ENCODE data around the gene TST. TPM values are rescaled to one million over a fixed set of nuclear protein-coding genes. Genes with fewer than 3 reads are reported as not detected.

The TST gene
- total RNA-seq, 2 experiments from 2014 or later: 2.4 to 3.4 TPM

GRCh38 chr22:37014415-37014806, 4.8 kb downstream of the TST start:
- Mint-ChIP-seq H3K36me3 (ENCODE audit: low read depth) (no peaks in the 10 kb centered on the region), H3K4me3 (no peak overlapping the region), H3K27ac (no peak overlapping the region), H3K9me3 (no peaks in the 10 kb centered on the region), H3K4me1 (no peaks in the 10 kb centered on the region), H3K27me3 (peaks cover 2% of the 10 kb centered on the region)
- DNase-seq: no peak
- ChIA-PET CTCF (no interaction called here), POLR2A (no interaction called here)

GRCh38 chr22:37012956-37013355, 6.3 kb downstream of the TST start:
- DNase-seq: no peak
- H3K27me3 Mint-ChIP-seq: peaks cover 3% of the 10 kb centered on the region
- no peak overlapping the region for H3K27ac Mint-ChIP-seq
- H3K4me3 Mint-ChIP-seq: no peak overlapping the region
- ChIA-PET CTCF (interaction anchor here (0.6 kb wide), 1 partner anchor 527 kb away, joined by 4 read pairs; no protein-coding TSS in a partner anchor), POLR2A (no interaction called here)
- H3K36me3 Mint-ChIP-seq (ENCODE audit: low read depth): no peaks in the 10 kb centered on the region
- no peaks in the 10 kb centered on the region for H3K4me1 Mint-ChIP-seq
- H3K9me3 Mint-ChIP-seq: no peaks in the 10 kb centered on the region

DNA sequence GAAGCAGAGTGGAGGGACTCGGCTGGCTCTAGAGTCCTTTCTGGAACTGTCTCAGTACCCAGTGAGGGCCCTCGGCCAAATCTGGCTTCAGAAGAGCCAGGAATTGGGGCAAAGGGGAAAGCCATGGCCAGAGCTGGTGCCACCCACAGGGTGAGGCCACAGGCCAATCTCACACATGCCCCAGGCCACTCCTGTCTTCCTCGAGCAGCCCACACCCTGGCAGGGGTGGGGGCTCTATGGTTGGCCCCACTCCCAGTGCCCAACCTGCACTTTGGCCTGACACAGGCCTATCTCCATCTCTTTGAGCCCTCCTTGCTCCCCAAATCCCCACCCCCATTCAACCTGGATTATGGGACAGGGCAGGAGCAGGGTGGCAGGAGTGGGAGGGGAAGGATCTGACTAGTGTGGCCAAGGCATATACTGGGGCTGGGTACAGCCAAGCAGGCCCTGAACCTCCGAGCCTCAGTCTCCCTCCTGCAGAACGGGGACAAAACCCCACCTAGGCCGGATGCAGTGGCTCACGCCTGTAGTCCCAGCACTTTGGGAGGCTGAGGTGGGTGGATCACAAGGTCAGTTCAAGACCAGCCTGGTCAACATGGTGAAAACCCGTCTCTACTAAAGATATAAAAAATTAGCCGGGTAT, 6.9 kb downstream of the TST start:
- peaks cover 8% of the 10 kb centered on the region for H3K27me3 Mint-ChIP-seq
- H3K27ac Mint-ChIP-seq: no peak overlapping the region
- DNase-seq: no peak
- CTCF ChIA-PET: no interaction called here
- H3K36me3 Mint-ChIP-seq (ENCODE audit: low read depth): no peaks in the 10 kb centered on the region
- POLR2A ChIA-PET: no interaction called here
- H3K4me3 Mint-ChIP-seq: no peak overlapping the region
- peaks cover 2% of the 10 kb centered on the region for H3K4me1 Mint-ChIP-seq
- H3K9me3 Mint-ChIP-seq: no peaks in the 10 kb centered on the region

GRCh38 chr22:37011472-37011871, 7.8 kb downstream of the TST start:
- no peak overlapping the region for H3K27ac Mint-ChIP-seq
- no peaks in the 10 kb centered on the region for H3K36me3 Mint-ChIP-seq (ENCODE audit: low read depth)
- no peak for DNase-seq
- ChIA-PET CTCF (interaction anchor here (1.2 kb wide), 1 partner anchor 34 kb away, joined by 4 read pairs; no protein-coding TSS in a partner anchor), POLR2A (no interaction called here)
- peaks cover 2% of the 10 kb centered on the region for H3K4me1 Mint-ChIP-seq
- peaks cover 15% of the 10 kb centered on the region for H3K27me3 Mint-ChIP-seq
- no peak overlapping the region for H3K4me3 Mint-ChIP-seq
- no peaks in the 10 kb centered on the region for H3K9me3 Mint-ChIP-seq

GRCh38 chr22:37010976-37011375, 8.3 kb downstream of the TST start:
- ChIA-PET POLR2A (no interaction called here), CTCF (interaction anchor here (1.2 kb wide), 1 partner anchor 34 kb away, joined by 4 read pairs; no protein-coding TSS in a partner anchor)
- Mint-ChIP-seq H3K4me3 (no peak overlapping the region), H3K9me3 (no peaks in the 10 kb centered on the region), H3K4me1 (peaks cover 2% of the 10 kb centered on the region), H3K27ac (no peak overlapping the region), H3K27me3 (peaks cover 19% of the 10 kb centered on the region), H3K36me3 (ENCODE audit: low read depth) (no peaks in the 10 kb centered on the region)
- DNase-seq: no peak

- no peaks in the 10 kb centered on the region for H3K36me3 Mint-ChIP-seq (ENCODE audit: low read depth)
- DNase-seq: no peak
- H3K4me3 Mint-ChIP-seq: no peak overlapping the region
- H3K27ac Mint-ChIP-seq: no peak overlapping the region
- H3K27me3 Mint-ChIP-seq: peaks cover 26% of the 10 kb centered on the region
- ChIA-PET POLR2A (no interaction called here), CTCF (interaction anchor here (1.4 kb wide), 1 partner anchor 16 kb away, joined by 3 read pairs; no protein-coding TSS in a partner anchor)
- peaks cover 2% of the 10 kb centered on the region for H3K4me1 Mint-ChIP-seq
- no peaks in the 10 kb centered on the region for H3K9me3 Mint-ChIP-seq
Measured at GRCh38 chr22:37010174-37010573, 9.1 kb downstream of the TST start.

DNA sequence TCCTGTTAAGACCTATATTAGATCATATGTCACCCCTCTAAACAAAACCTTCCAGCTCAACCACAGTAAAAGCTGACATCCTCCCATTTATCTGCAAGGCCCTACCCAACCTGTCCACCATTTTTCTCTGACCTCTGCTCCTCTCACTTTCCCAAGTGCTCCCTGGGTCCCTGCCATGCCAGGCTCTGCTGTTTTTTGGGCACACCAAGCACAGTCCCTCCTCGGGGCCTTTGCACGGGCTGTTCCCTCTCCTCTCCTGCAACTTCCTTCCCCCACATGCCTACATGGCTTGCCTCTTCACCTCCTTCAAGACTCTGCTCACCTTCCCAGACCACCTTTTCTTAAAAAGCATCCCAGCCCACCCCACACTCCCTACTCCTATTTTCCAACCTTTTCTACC, 9.8 kb downstream of the TST start:
- Mint-ChIP-seq H3K36me3 (ENCODE audit: low read depth) (no peaks in the 10 kb centered on the region), H3K4me1 (peaks cover 2% of the 10 kb centered on the region), H3K27ac (no peak overlapping the region), H3K27me3 (peaks cover 30% of the 10 kb centered on the region), H3K9me3 (no peaks in the 10 kb centered on the region), H3K4me3 (no peak overlapping the region)
- no peak for DNase-seq
- ChIA-PET CTCF (interaction anchor here (1.4 kb wide), 1 partner anchor 17 kb away, joined by 3 read pairs; no protein-coding TSS in a partner anchor), POLR2A (no interaction called here)

- Mint-ChIP-seq H3K4me1 (peaks cover 2% of the 10 kb centered on the region), H3K4me3 (no peak overlapping the region), H3K27me3 (peaks cover 30% of the 10 kb centered on the region), H3K27ac (no peak overlapping the region), H3K36me3 (ENCODE audit: low read depth) (no peaks in the 10 kb centered on the region), H3K9me3 (no peaks in the 10 kb centered on the region)
- no peak for DNase-seq
- POLR2A ChIA-PET: no interaction called here
- CTCF ChIA-PET: no interaction called here
Measured at GRCh38 chr22:37008365-37008764, 10.9 kb downstream of the TST start.

DNA sequence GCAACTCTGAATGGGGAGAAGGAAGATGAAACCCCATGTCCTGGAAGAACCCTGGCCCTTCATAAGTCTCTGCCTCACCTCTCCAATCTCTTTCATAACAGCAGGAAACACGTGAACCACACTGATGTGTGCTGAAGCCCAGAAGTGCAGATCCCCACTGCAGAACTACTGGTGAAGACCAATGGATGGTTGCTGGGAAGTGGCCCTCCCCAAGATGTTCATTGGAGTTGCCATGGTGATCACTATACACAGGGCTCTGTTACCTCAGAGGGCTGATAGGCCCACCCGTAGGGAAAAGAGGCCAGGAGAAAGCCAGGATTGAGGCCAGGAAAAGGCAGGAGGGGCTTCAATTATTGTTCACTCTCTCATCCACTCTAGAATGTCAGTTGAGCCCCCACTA, 11.6 kb downstream of the TST start:
- ChIA-PET CTCF (no interaction called here), POLR2A (no interaction called here)
- H3K4me3 Mint-ChIP-seq: no peak overlapping the region

DNA sequence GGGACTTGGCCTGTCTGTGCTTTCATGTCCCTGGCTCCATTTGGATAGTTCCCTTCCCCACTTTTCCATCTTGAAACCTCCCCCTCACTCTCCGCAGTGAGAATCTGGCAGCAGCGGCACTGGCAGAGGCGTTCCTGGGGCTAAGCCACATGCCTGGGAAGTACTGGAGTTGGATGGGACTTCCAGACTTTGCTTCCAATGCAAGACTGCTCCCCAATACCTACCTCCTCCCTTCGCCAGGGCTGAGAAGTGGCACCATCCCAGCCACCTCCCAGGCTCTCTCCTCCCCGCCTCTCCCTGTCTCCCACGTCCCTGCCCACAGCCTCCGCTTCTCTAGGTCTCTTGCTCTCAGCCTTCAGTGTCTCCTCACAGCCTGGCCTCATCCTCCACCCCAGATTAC, 16.6 kb downstream of the TST start:
- H3K4me3 Mint-ChIP-seq: no peak overlapping the region
- ChIA-PET POLR2A (no interaction called here), CTCF (no interaction called here)
- peak overlapping the region; percentile 54 for H3K27ac Mint-ChIP-seq
- H3K36me3 Mint-ChIP-seq (ENCODE audit: low read depth): no peaks in the 10 kb centered on the region
- no peak for DNase-seq
- H3K9me3 Mint-ChIP-seq: no peaks in the 10 kb centered on the region
- peaks cover under 1% of the 10 kb centered on the region for H3K4me1 Mint-ChIP-seq
- peaks cover 31% of the 10 kb centered on the region for H3K27me3 Mint-ChIP-seq

More for the DNA sequence above, 11.6 kb downstream of the TST start:
- Mint-ChIP-seq H3K9me3 (no peaks in the 10 kb centered on the region), H3K4me1 (peaks cover 2% of the 10 kb centered on the region), H3K27ac (no peak overlapping the region), H3K27me3 (peaks cover 30% of the 10 kb centered on the region), H3K36me3 (ENCODE audit: low read depth) (no peaks in the 10 kb centered on the region)
- no peak for DNase-seq

- H3K9me3 Mint-ChIP-seq: no peaks in the 10 kb centered on the region
- no peak overlapping the region for H3K4me3 Mint-ChIP-seq
- ChIA-PET POLR2A (no interaction called here), CTCF (no interaction called here)
- no peaks in the 10 kb centered on the region for H3K4me1 Mint-ChIP-seq
- H3K27me3 Mint-ChIP-seq: peaks cover 32% of the 10 kb centered on the region
- H3K36me3 Mint-ChIP-seq (ENCODE audit: low read depth): no peaks in the 10 kb centered on the region
- H3K27ac Mint-ChIP-seq: no peak overlapping the region
- DNase-seq: no peak
Measured at GRCh38 chr22:37001826-37002225, 17.4 kb downstream of the TST start.

GRCh38 chr22:37000676-37001534, 18.3 kb downstream of the TST start:
- DNase-seq: no peak
- H3K27me3 Mint-ChIP-seq: peaks cover 25% of the 10 kb centered on the region
- H3K27ac Mint-ChIP-seq: no peak overlapping the region
- no peaks in the 10 kb centered on the region for H3K4me1 Mint-ChIP-seq
- no peaks in the 10 kb centered on the region for H3K9me3 Mint-ChIP-seq
- H3K36me3 Mint-ChIP-seq (ENCODE audit: low read depth): no peaks in the 10 kb centered on the region
- no peak overlapping the region for H3K4me3 Mint-ChIP-seq
- CTCF ChIA-PET: no interaction called here
- POLR2A ChIA-PET: no interaction called here

DNA sequence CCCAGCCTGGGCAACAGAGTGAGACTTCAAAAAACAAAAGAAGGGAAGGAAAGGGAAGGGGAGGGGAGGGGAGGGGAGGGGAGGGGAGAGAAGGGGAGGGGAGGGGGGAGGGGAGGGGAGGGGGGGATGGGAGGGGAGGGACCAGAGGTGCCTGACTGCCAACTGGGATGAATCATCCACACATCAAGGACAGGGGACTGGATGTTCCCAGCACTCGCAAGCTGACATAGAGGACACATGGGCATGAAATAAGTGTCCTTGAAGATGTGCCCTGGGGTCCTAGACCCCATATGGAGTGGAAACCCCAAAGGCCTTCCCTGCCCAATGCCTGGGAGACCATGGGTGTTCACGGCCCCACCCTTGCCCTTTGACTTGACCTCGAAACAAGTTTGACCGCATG, 19.8 kb downstream of the TST start:
- ChIA-PET POLR2A (no interaction called here), CTCF (interaction anchor here (0.6 to 1.4 kb wide), 2 partner anchors 20 to 127 kb away, joined by 3 to 5 read pairs; no protein-coding TSS in a partner anchor)
- Mint-ChIP-seq H3K9me3 (no peaks in the 10 kb centered on the region), H3K4me1 (no peaks in the 10 kb centered on the region), H3K4me3 (no peak overlapping the region), H3K27ac (no peak overlapping the region), H3K27me3 (peaks cover 19% of the 10 kb centered on the region), H3K36me3 (ENCODE audit: low read depth) (no peaks in the 10 kb centered on the region)
- no peak for DNase-seq
